Kidney epithelial cell (primary cell): ENCODE data around the gene PTRH2. TPM values are rescaled to one million over a fixed set of nuclear protein-coding genes. Genes with fewer than 3 reads are reported as not detected.

Experiments
- DNase-seq: peaks from one replicate; pipeline ENCODE4 v3.0.0-alpha.2; 2010; ENCODE audit warnings: low read depth
- H3K27me3 ChIP-seq: 2 replicates; pipeline ENCODE4 v1.6.0; 2011; ENCODE audit warnings: low read length; ENCODE audit not compliant: control insufficient read depth, insufficient read depth
- H3K36me3 ChIP-seq: 2 replicates; pipeline ENCODE4 v1.5.1; 2011; ENCODE audit warnings: low read length; ENCODE audit not compliant: control insufficient read depth, insufficient read depth
- H3K4me3 ChIP-seq: 2 replicates; pipeline ENCODE4 v1.5.1; 2011; ENCODE audit warnings: low read depth, mild to moderate bottlenecking, control low read depth, low read length
- total RNA-seq: library from RNA; depleted of rRNA; stranded (reverse); fragments of >200 nt; gene quantifications from 2 replicates; pipeline ENCODE4 v1.2.3, GENCODE V29; 2015
- TF ChIP-seq, protein P1 (sequence below): IDR thresholded peaks from 2 replicates; pipeline ENCODE4 v1.5.1; 2011; ENCODE audit warnings: mild to moderate bottlenecking, moderate library complexity, low read length, control low read depth, inconsistent platforms; ENCODE audit not compliant: insufficient read depth, poor library complexity, severe bottlenecking

Gene PTRH2
- total RNA-seq, 1 donor from 2014 or later = 40.5 TPM

DNA sequence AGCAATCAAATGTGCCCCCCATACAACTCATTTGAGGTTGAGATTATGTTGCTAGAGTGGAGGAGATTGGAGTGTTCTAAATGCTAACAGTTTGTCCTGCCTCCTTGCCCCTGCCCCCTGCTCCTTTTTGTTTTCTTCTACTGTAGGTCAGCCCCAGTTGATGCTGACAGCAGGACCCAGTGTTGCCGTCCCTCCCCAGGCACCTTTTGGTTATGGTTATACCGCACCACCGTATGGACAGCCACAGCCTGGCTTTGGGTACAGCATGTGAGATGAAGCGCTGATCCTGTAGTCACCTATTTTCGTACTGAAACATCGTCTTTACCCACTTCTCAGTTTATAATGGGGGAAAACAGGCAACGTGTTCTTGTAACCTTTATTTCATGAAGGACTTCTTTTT lies 13.6 kb downstream of the PTRH2 start:
- H3K4me3 ChIP-seq = no peak overlapping the region
- H3K36me3 ChIP-seq = peaks cover 4% of the 10 kb centered on the region

DNA sequence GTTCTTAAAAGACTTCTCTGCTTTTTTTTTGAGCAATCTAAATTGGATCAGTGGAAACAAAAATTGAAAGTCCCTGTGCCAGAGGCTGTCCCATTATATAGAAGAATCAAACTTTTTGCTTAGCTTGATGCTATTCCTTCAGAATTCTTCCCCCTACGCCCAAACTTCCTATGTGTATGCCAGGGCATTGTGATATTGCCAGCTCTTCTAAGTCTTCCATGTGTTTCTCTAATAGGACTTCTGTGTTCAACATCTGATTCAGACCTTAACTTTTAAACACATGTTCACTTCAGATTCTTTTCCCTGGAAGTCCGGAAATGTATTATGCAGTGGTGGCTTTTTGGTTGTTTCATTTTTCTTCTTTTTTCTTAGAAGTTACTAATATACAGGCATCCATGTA lies 18.7 kb downstream of the PTRH2 start:
- H3K4me3 ChIP-seq = no peak overlapping the region
- H3K27me3 ChIP-seq = no peaks in the 10 kb centered on the region
- TF ChIP-seq, protein P1, sequence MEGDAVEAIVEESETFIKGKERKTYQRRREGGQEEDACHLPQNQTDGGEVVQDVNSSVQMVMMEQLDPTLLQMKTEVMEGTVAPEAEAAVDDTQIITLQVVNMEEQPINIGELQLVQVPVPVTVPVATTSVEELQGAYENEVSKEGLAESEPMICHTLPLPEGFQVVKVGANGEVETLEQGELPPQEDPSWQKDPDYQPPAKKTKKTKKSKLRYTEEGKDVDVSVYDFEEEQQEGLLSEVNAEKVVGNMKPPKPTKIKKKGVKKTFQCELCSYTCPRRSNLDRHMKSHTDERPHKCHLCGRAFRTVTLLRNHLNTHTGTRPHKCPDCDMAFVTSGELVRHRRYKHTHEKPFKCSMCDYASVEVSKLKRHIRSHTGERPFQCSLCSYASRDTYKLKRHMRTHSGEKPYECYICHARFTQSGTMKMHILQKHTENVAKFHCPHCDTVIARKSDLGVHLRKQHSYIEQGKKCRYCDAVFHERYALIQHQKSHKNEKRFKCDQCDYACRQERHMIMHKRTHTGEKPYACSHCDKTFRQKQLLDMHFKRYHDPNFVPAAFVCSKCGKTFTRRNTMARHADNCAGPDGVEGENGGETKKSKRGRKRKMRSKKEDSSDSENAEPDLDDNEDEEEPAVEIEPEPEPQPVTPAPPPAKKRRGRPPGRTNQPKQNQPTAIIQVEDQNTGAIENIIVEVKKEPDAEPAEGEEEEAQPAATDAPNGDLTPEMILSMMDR = no peak
- H3K36me3 ChIP-seq = peaks cover 5% of the 10 kb centered on the region
- no peak for DNase-seq

More for the DNA sequence above, 13.6 kb downstream of the PTRH2 start:
- TF ChIP-seq, protein P1 = no peak
- no peak for DNase-seq
- no peaks in the 10 kb centered on the region for H3K27me3 ChIP-seq

DNA sequence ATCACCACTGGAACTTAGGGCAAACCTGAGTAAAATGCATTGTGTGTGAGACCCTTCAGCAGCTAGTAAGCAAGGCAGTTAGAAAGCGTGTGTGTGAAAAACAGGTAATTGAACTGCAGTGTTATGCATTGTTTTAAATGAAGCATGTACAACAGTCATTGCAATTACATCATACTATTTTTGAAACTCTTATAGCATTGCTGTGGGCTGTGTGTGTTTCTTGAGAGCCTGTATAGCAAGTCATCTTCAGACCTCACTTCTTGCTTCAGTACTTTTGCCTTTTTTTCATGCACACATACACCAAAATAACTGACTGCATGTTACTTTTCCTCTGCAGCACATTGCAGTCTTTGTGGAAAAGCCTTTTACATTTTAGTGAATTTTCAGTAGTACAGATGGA lies 19.2 kb downstream of the PTRH2 start:
- Histone ChIP-seq H3K36me3 (peaks cover 6% of the 10 kb centered on the region), H3K4me3 (no peak overlapping the region), H3K27me3 (no peaks in the 10 kb centered on the region)
- no peak for DNase-seq
- TF ChIP-seq, protein P1 = no peak

DNA sequence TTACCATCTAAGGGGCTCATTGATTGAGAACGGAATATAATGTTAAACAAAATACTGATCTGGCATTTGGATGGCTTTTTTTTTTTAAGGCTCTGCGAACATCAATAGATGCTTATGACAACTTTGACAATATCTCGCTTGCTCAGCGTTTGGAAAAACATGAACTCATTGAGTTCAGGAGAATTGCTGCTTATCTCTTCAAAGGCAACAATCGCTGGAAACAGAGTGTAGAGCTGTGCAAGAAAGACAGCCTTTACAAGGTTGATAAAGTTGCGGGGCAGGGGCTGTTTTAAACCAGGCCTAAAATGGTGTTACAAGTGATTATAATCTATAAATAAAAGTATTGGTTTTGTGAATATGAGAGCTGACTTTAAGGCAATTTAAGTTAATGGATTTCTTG lies 22.3 kb downstream of the PTRH2 start:
- Histone ChIP-seq H3K4me3 (no peak overlapping the region), H3K36me3 (peaks cover 6% of the 10 kb centered on the region), H3K27me3 (no peaks in the 10 kb centered on the region)
- no peak for DNase-seq
- TF ChIP-seq, protein P1 = no peak

DNA sequence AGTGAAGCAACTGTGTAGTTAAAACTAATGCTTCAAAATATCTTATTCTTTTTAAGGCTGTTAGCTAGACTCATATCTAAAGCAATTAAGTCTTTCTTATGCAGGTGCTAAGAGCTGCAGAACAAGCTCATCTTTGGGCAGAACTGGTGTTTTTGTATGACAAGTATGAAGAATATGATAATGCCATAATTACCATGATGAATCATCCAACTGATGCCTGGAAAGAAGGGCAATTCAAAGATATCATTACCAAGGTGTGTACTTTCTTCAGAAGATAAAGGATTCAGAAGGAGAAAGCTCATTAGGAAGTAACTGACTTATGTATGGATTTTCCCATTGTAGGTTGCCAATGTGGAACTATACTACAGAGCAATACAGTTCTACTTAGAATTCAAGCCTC lies 23.9 kb downstream of the PTRH2 start:
- TF ChIP-seq, protein P1 = no peak
- H3K27me3 ChIP-seq = no peaks in the 10 kb centered on the region
- H3K36me3 ChIP-seq = peaks cover 6% of the 10 kb centered on the region
- H3K4me3 ChIP-seq = no peak overlapping the region
- no peak for DNase-seq

DNA sequence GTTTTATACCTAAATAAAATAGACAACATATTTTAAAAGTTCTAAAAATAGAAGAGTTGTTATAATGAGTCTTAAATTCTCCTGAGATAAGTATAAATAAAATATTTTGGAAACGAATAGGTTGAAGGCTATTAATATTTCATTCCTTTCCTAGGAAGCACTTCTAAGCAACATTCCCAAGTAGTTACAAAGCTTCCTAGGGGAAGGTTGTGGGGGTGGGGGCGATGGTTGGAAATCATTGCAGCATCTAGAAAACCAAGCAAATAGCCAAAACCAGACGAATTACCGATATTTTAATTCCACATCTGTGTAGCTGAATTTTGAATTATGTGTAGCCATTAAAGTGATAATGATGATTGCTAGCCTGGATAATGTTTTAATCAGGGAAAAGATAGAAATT lies 26.9 kb downstream of the PTRH2 start:
- Histone ChIP-seq H3K27me3 (no peaks in the 10 kb centered on the region), H3K4me3 (no peak overlapping the region), H3K36me3 (peaks cover 5% of the 10 kb centered on the region)
- DNase-seq = no peak
- TF ChIP-seq, protein P1 = no peak
